Measurements from ENCODE around the gene PSD4. TPM values are rescaled to one million over a fixed set of nuclear protein-coding genes. Genes with fewer than 3 reads are reported as not detected.

PSD4 gene
- total RNA-seq, 4 donors from 2014 or later: 6.3 to 27.6 (median 13.1) TPM

DNA sequence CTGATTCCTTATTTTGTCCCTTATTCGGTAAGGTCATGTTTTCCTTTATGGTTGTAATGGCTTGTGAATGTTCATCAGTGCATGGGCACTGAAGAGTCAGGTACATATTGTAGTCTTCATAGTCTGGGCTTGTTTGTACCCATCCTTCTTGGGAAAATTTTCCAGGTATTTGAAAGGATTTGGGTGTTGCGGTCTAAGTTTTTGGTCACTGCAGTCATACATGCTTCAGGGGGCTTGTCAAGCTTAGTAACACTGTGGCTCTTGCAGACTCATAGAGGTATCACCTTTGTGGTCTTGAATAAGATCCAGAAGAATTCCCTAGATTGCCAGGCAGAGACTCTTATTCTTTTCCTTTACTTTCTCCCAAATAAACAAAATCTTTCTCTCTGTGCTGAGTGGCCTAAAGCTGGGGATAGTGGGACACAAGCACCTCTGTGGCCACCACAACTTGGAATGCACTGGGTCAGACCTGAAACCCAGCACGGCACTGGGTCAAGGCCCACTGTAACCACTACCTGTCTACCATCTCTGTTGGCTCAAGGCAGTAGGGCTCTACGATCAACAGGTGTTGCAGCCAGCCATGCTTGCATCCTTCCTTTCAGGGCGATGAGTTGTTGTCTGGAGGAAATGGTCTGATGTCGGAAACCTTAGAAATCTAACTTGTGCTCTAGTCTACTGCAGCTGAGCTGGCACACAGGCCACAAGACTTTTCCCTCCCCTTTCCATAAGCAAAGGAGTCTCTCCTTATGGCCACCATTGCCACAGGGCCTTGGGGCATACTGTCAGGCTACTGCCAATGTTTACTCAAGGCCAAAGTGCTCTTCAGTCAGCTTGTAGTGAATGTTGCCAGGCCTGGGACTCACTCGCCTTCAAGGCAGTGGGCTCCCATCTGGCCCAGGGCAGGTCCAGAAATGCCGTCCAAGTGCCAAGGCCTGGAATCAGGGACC is 24.9 kb upstream of the PSD4 start:
- DNase-seq (ENCODE audit: low spot score) (no peak), ATAC-seq (ENCODE audit: low FRiP score) (no peak)
- TF ChIP-seq, protein P1, sequence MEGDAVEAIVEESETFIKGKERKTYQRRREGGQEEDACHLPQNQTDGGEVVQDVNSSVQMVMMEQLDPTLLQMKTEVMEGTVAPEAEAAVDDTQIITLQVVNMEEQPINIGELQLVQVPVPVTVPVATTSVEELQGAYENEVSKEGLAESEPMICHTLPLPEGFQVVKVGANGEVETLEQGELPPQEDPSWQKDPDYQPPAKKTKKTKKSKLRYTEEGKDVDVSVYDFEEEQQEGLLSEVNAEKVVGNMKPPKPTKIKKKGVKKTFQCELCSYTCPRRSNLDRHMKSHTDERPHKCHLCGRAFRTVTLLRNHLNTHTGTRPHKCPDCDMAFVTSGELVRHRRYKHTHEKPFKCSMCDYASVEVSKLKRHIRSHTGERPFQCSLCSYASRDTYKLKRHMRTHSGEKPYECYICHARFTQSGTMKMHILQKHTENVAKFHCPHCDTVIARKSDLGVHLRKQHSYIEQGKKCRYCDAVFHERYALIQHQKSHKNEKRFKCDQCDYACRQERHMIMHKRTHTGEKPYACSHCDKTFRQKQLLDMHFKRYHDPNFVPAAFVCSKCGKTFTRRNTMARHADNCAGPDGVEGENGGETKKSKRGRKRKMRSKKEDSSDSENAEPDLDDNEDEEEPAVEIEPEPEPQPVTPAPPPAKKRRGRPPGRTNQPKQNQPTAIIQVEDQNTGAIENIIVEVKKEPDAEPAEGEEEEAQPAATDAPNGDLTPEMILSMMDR (IDR thresholded peaks at IDR 0.05): no peak

DNA sequence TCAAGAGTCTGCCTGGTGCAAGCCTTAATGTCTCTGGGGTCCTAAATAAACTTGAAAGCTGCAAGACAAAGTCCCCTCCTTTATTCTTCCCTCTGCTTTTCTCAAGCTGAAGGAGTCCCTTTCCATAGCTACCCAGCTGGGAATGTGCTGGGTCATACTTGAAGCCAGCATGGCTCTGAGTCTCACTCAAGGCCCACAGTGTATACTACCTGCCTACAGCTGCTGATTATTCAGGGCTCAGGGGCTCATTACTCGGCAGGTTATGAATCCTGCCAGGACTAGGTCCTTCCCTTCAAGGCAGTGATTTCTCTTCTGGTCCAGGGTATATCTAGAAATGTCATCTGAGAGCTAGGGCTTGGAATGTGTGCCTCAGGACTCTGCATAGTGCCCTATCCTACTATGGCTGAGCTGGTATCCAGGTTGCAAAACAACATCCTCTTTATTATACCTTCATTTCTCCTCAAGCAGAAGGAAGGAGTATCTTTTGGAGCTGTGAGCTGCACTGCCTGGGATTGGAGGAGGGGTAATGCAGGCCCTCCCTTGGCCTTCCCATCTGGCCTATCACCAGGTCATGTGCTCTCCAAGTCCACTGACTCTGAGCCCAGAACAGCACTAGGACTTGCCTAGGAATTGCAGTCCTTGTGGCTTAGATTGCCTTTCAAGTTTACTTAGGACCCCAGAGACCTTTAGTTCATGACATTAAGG is 24.1 kb upstream of the PSD4 start:
- no peak for ATAC-seq (ENCODE audit: low FRiP score)
- TF ChIP-seq, protein P1 (IDR thresholded peaks at IDR 0.05): no peak

DNA sequence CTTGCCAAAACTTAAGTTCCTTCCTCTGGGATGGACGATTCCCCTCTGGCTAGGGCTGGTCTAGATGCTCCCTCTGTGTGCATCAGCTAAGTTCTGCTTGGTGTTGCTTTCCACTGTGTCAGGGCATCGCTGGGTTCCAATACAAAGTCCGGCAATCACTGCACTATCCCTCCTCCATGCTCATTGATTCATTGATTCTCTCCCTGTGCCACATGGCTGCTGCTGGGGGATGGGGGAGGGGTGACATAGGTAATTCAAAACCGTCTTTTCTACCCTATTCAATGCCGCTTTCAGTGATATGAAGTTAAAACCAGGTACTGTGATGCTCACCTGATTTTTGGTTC is 23.5 kb upstream of the PSD4 start:
- TF ChIP-seq, protein P1 (IDR thresholded peaks at IDR 0.05): no peak
- no peak for DNase-seq (ENCODE audit: low spot score)

More for the DNA sequence above, 24.1 kb upstream of the PSD4 start:
- no peak for DNase-seq (ENCODE audit: low spot score)

DNA sequence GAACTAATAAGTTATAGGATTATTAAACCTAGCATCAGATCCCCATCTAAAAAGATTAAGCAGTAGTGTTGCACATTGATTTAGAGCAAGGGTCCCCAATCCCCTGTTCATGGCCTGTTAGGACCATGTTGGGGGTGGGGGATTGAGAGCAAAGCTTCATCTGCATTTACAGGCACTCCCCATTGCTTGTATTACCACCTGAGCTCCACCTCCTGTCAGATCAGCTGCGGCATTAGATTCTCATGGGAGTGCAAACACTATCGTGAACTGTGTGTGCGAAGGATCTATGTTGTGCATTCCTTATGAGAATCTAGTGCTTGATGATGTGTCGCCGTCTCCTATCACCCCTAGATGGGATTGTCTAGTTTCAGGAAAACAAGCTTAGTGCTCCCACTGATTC is 18.4 kb upstream of the PSD4 start:
- ATAC-seq (ENCODE audit: low FRiP score) (no peak), DNase-seq (ENCODE audit: low spot score) (no peak)
- TF ChIP-seq, protein P1 (IDR thresholded peaks at IDR 0.05): no peak

More for the DNA sequence above, 23.5 kb upstream of the PSD4 start:
- no peak for ATAC-seq (ENCODE audit: low FRiP score)

DNA sequence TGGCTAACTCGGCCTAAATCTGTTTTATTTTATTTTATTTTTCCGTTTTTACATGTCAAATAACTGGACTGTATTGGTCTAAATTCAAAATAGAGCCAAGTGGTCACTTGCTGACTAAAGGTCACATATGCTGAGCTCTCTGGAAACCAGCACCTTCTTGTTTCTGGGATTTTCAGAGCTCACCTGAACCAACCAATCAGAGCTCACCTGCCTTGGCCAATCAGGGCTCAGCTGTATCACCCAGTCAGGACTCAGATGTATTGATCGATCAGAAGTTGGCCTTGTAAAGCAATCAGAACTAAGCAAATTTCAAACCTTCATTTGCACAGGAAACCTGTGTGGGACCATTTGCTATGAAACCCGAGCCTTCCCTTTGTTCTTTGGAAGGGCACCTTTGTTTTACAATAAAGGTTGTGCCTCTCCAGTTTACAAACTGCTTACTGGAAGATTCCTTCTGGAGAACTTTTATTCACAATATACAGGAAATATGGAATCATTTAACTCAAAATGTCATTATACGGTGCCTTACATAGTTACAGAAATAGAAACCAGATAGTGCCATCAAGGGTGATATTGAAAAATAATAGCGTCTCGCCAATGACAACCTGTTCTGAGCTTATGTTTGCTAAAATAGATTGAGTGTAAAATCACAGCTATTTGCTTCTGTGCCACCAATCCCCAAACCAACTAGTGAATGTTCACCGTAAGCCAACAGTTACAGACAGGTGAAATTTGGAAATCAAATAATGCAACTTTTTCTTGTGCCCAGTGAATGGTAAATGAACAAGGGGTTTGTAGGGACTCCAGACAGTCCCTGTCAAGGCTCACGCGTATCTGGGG is 17.3 kb upstream of the PSD4 start:
- DNase-seq (ENCODE audit: low spot score) (no peak), ATAC-seq (ENCODE audit: low FRiP score) (no peak)
- TF ChIP-seq, protein P1 (IDR thresholded peaks at IDR 0.05): no peak

DNA sequence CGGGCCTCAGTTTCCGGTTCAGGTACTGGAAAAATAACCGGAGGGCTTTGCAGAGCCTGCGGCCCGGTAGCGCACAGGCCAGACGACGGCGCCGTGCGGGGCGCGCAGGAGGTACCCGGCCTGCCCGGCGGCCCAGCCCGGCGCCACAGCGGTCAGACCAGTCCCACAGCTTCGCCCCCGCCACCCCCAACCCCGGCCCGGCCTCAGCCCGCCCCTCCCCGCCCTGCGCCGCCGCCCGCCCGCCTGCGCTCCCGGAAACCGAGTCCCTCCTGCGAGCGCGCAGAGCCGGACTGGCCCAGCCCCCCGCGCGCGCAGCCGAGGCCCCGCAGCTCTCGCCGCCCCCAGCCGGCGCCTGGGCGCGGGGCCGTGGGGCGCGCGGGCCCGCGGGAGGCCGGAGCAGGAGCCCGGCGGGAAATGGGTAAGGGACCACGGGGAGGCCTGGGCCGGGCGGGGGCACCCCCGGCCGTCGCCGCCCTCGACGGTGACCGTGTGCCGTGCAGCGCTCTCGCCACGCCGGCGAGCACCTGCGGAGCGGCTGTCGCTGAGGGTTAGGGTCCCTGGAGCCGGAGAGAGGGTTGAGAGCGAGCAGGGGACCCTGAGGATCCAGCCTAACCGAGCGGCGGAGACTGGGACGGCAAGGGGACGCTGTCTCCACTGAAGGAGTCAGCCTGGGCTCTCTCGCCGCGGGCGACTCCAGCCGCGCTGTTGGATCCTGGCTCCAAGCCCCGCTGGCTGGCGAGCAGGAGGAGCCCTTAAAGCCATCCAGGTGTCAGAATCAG is 16.5 kb upstream of the PSD4 start:
- DNase-seq (ENCODE audit: low spot score) (no peak), ATAC-seq (ENCODE audit: low FRiP score) (peak; percentile 80)
- TF ChIP-seq, protein P1 (IDR thresholded peaks at IDR 0.05): no peak
